Nephron (organoid): ENCODE measurements around the gene TMEM213.

ENCODE experiments used
- H3K27ac Mint-ChIP-seq, 3 experiments: 2 replicates each; pipeline ENCODE4 v1.8.0; 2020; ENCODE audit warnings: mixed read lengths in 3 of 3, mild to moderate bottlenecking in 2 of 3, moderate library complexity in 1 of 3
- H3K27me3 Mint-ChIP-seq: 2 replicates; pipeline ENCODE4 v1.8.0; 2021; ENCODE audit warnings: low read depth, mild to moderate bottlenecking, moderate library complexity, mixed read lengths
- H3K36me3 Mint-ChIP-seq: 2 replicates; pipeline ENCODE4 v1.8.0; 2020; ENCODE audit warnings: low read depth, mixed read lengths
- H3K4me1 Mint-ChIP-seq: 2 replicates; pipeline ENCODE4 v1.8.0; 2020; ENCODE audit warnings: mixed read lengths
- H3K4me3 Mint-ChIP-seq, 3 experiments: 2 replicates each; pipeline ENCODE4 v1.8.0; 2020; ENCODE audit warnings: mild to moderate bottlenecking in 3 of 3, mixed read lengths in 3 of 3, moderate library complexity in 2 of 3
- H3K9me3 Mint-ChIP-seq: 2 replicates; pipeline ENCODE4 v1.8.0; 2020; ENCODE audit warnings: mixed read lengths
- CTCF ChIP-seq, 3 experiments: fragments of 200-600 bp; sonication (generic); IDR thresholded peaks; one replicate each; pipeline ENCODE4 v1.5.0; 2021; ENCODE audit warnings: antibody characterized with exemption in 3 of 3; ENCODE audit not compliant: unreplicated experiment in 3 of 3

Gene TMEM213

GRCh38 chr7:138797715-138798320, at the start of gene TMEM213, which contains the start of gene ATP6V0A4:
Gene TMEM213, plus strand, starts transcription at chr7:138797994. Its CDS starts 111 bp downstream, at chr7:138798105.
Gene ATP6V0A4, minus strand, starts transcription at chr7:138798196. Its CDS starts 26,949 bp downstream, at chr7:138771247.
- Mint-ChIP-seq H3K27me3 (peaks cover 31% of the 10 kb centered on the region), H3K36me3 (no peaks in the 10 kb centered on the region), H3K4me1 (peaks cover 15% of the 10 kb centered on the region), H3K4me3 (peak within 1 kb of the TSS in 2 of 3 experiments; percentile 46 to 66), H3K27ac (peak within 1 kb of the TSS; percentile 4 to 81 (median 18)), H3K9me3 (no peaks in the 10 kb centered on the region)
- no peak for TF ChIP-seq CTCF (IDR thresholded peaks at IDR 0.05; ENCODE audit: unreplicated experiment in 3 of 3)

- Mint-ChIP-seq H3K9me3 (no peaks in the 10 kb centered on the region), H3K27ac (no peak overlapping the region), H3K36me3 (peaks cover 4% of the 10 kb centered on the region), H3K4me1 (peaks cover 9% of the 10 kb centered on the region), H3K27me3 (peaks cover 8% of the 10 kb centered on the region), H3K4me3 (no peak overlapping the region)
- TF ChIP-seq CTCF (IDR thresholded peaks at IDR 0.05; ENCODE audit: unreplicated experiment in 3 of 3): no peak
These were observed 49.1 kb upstream of the TMEM213 start for GRCh38 chr7:138748666-138749065.

GRCh38 chr7:138749960-138750359, 47.8 kb upstream of the TMEM213 start:
- no peak overlapping the region for H3K4me3 Mint-ChIP-seq
- H3K9me3 Mint-ChIP-seq: no peaks in the 10 kb centered on the region
- H3K36me3 Mint-ChIP-seq: peaks cover 4% of the 10 kb centered on the region
- TF ChIP-seq CTCF (IDR thresholded peaks at IDR 0.05; ENCODE audit: unreplicated experiment in 3 of 3): no peak
- peaks cover 3% of the 10 kb centered on the region for H3K27me3 Mint-ChIP-seq
- H3K27ac Mint-ChIP-seq: no peak overlapping the region
- H3K4me1 Mint-ChIP-seq: peaks cover 13% of the 10 kb centered on the region

- no peak for TF ChIP-seq CTCF (IDR thresholded peaks at IDR 0.05; ENCODE audit: unreplicated experiment in 3 of 3)
- peaks cover 4% of the 10 kb centered on the region for H3K36me3 Mint-ChIP-seq
- no peaks in the 10 kb centered on the region for H3K9me3 Mint-ChIP-seq
- no peak overlapping the region for H3K27ac Mint-ChIP-seq
- no peak overlapping the region for H3K4me3 Mint-ChIP-seq
- H3K4me1 Mint-ChIP-seq: peaks cover 18% of the 10 kb centered on the region
- H3K27me3 Mint-ChIP-seq: no peaks in the 10 kb centered on the region
These were observed 47.3 kb upstream of the TMEM213 start for GRCh38 chr7:138750473-138750872.

- H3K4me3 Mint-ChIP-seq: no peak overlapping the region
- H3K27me3 Mint-ChIP-seq: no peaks in the 10 kb centered on the region
- TF ChIP-seq CTCF (IDR thresholded peaks at IDR 0.05; ENCODE audit: unreplicated experiment in 3 of 3): no peak
- no peaks in the 10 kb centered on the region for H3K9me3 Mint-ChIP-seq
- peaks cover 23% of the 10 kb centered on the region for H3K4me1 Mint-ChIP-seq
- no peak overlapping the region for H3K27ac Mint-ChIP-seq
- H3K36me3 Mint-ChIP-seq: peaks cover 4% of the 10 kb centered on the region
These were observed 46.8 kb upstream of the TMEM213 start for GRCh38 chr7:138750901-138751464.
